ENCODE measurements around the gene POLR1A. TPM values are rescaled to one million over a fixed set of nuclear protein-coding genes. Genes with fewer than 3 reads are reported as not detected.

Gene POLR1A
- total RNA-seq, 1 donor from 2014 or later: 24.3 TPM

DNA sequence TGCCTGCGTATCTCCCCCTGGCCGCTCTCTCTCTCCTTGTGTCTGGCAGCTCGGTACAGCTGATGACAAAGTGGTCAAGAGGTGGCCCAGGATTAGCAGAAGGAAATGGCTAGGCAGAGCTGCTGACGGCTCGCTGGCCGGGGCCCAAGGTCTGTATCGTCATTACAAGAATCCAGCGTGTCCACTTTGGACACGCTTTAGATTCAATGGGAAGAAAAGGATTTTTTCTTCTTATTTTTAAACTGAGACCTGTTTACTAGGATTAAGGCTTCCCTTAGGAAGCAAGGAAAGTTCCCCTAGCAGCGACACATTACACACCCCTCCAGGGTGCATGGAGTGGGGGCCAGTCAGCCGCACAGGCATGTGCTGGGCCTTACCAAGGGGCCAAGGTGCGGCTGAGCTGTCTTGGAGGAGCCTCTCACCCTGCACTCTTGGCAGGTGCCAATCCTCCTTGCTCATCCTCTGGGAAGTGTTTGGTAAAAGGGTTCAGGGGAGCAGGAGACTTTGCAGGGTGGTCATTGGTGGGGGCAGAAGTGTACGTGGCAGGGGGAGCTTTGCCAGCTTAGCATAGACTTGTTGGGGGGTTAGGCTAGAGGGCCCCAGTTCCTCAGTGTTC lies 76.8 kb downstream of the POLR1A start:
- intact Hi-C loops (cut with DNase I): loop anchor here (2.0 to 10.0 kb wide), 2 partner anchors 46 to 142 kb away; no protein-coding TSS in a partner anchor
- peak; percentile 90 for DNase-seq (ENCODE audit: low spot score)

DNA sequence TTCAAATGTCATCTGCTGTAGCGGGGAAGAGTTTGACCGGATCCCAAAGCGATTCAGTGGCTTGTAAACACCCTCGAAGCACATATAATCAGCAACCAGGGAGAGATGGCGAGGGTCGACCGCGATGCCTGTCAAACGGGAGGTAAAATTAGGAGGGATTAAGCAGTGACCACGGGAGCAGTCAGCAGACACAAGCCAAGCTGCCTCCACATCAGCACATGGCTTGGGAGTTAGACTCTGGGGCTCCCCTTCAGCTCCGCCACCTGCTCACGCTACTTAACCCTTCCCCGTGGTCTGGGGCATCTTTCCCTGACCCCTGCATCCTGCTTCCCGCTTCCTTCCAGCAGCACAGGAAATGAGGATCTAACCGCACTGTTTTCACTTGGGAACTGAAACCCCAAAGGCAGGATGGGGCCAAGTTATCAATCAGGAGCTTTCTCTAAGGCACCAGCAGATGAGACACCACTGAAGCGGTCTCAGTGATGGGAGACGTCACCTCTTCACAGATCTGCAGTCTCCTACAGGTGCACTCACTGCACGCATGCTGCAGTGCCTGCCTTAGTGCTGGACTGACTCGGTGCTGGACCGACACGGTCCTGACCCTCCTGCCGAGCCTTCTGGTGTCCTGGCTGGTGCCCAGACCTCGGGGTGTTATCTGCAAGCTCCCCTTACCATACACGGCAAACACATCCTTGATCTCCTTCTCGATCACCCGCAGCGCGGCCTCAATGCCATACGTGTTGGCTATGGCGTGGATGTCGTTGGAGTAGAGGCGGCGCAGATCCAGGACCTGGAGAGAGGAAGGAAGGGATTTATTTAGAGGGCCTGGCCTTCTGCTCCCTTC lies 77.5 kb downstream of the POLR1A start:
- intact Hi-C loops (cut with DNase I): loop anchor here (2.0 to 10.0 kb wide), 2 partner anchors 47 to 141 kb away; no protein-coding TSS in a partner anchor
- peak; percentile 73 for DNase-seq (ENCODE audit: low spot score)

DNA sequence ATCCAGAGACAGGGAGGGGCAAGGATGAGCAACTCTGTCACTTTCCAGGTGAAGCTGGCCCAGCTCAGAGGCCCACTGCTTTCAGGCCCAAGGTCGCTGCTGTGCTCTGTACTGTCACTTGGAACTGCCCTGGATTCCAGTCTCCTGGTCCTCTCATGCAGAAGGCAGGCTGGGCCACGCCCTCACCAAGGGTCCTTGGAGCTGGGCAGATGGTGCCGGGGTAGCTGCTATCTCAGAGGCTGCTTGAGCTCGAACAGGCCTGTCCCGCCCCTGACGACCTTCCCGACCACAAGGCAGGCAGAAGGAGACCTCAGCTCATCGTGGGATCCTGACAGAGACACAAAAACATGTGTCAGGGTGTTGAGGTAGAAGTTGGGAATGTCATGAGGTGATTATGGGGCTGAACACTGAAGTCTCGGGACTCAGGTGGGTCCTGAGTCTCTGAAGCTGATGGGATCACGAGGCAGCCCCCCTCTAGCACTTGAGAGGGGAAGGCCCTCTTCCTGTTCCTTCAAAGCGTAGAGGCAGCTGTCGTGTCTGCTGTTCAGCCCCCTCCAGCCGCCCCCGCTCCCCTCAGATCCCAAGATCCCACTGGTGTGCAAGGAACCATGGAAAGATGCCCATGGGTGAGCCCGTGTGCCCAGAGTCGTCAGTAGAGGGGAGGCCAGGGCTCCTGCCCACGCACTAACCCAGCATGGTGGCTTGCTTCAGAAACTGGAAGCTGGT lies 78.3 kb downstream of the POLR1A start:
- intact Hi-C loops (cut with DNase I): loop anchor here (10.0 kb wide), 1 partner anchor 47 kb away; no protein-coding TSS in a partner anchor
- peak; percentile 70 for DNase-seq (ENCODE audit: low spot score)

DNA sequence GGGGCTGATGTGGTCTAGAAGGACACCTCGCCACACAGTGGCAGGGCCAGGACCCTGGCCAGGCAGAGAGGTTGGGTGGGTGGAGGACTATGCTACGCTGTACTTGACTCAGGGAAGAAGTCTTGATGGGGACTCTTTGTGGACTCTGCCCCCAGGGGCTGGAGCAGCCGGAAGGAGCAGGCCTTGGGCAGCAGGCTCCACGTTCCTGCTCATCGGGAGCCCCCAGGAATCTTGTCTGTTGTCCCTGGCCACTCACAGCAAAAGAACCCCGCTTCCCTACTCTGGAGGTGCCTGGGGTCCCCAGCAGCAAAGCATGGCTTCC lies 79.0 kb downstream of the POLR1A start:
- DNase-seq (ENCODE audit: low spot score): peak; percentile 73
- intact Hi-C loops (cut with DNase I): loop anchor here (10.0 kb wide), 1 partner anchor 48 kb away; no protein-coding TSS in a partner anchor

DNA sequence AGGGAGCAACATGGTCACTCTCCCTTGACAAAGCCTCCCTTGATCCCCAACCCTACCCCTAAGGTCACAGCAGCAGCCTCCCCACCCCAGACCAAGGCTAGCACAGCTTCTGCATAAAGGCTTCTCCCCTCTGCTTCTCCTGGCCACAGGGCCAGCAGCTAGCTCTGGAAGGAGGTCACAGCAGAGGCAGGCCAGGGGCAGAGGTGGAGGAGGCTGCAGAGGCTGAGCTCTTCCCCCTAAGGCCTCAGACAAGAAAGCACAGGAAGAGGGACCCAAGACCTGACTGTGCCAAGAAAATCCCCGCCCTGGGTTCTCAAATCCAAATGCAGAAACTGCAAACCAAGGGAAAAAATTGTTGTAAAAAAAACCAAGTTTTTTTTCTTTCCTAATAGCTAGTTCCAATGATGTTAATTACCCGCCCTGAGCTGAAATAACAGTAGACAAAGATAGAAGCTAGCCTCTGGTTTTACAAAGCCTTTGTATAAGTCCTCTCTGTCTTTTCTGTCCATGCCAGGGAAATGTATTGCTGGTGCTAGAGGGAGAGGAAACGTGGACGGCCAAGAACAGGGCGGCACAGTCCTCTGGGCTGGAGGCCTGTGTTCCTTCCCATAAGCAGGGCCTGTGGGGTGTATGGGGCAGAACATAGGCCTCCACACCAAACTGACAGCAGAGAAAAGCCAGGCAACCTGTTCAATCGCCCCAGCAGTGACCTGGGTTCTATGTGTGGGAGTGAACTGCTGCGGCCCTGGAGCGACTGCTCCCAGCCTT lies 79.5 kb downstream of the POLR1A start:
- DNase-seq (ENCODE audit: low spot score): peak; percentile 3
- intact Hi-C loops (cut with DNase I): loop anchor here (10.0 kb wide), 1 partner anchor 49 kb away; no protein-coding TSS in a partner anchor

DNA sequence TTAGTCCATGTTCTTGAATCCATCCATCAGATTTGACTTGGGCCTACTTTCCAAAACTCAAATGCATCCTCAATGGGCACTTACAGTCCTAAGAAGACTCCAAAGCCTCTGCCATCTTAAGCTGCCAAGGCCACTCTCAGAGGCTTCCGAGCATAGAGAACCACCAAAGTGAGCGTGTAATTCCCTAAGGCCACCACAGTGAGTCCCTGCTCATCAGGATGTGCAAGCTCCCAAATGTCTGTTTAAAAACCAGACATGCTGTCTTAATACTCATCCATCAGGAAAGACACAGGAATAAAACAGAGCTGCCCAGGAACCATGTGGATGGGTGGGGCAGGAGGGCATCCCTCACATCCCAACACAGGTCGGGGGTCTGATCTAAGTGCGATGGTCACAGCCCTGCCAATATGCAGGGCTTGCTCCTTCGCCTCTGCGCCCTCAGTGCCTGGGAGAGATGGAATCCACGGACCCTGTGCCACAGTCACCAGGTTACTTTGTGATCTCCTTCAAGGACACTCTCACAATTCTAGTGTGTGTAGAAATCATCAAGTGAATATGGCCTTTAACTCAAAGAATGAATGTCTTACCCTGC lies 80.4 kb downstream of the POLR1A start:
- intact Hi-C loops (cut with DNase I): loop anchor here (10.0 kb wide), 1 partner anchor 49 kb away; no protein-coding TSS in a partner anchor
- DNase-seq (ENCODE audit: low spot score): peak; percentile 55

DNA sequence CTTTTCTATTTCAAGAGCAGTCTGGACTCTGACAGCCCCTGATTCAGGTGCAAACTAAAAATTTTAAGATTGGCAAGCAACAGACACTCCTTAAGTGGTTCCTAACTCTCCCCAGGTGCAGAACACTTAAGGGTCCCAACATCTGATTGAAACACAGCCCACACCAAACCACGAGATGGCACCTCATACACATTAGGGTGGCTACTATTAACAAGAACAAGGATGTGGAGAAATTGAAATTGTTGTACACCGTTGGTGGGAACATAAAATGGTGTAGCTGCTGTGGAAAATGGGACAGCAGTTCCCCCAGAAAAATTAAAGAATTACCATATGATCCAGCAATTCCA lies 82.3 kb downstream of the POLR1A start:
- DNase-seq (ENCODE audit: low spot score): no peak
- intact Hi-C loops (cut with DNase I): loop anchor here (10.0 kb wide), 1 partner anchor 51 kb away; no protein-coding TSS in a partner anchor

DNA sequence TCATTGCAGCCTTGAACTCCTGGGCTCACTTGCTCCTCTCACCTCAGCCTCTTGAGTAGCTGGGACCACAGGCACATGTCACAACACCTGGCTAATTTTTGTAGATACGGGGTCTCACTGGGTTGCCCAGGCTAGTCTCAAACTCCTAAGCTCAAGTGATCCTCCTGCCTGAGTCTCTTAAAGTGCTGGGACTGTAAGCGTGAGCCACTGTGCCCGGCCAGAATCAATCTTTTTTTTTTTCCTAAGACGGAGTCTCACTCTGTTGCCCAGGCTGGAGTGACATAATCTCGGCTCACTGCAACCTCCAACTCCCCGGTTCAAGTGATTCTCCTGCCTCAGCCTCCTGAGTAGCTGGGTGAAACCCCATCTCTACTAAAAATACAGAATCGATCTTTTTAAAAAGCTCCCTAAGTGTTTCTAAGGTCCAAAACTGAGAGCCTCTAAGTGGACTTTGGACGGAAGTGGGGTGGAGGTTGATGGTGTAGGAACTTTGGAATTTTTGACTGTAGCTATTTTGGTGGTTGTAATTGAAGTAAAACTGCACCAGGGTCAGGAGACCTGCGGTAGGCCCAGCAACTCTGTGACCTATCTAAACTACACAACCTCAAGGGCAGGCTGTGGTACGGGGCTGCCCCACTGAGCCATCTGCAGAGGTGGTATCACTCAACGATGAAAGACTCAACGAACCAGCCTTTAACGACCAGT lies 82.9 kb downstream of the POLR1A start:
- intact Hi-C loops (cut with DNase I): loop anchor here (10.0 kb wide), 1 partner anchor 52 kb away; no protein-coding TSS in a partner anchor
- DNase-seq (ENCODE audit: low spot score): peak; percentile 31

DNA sequence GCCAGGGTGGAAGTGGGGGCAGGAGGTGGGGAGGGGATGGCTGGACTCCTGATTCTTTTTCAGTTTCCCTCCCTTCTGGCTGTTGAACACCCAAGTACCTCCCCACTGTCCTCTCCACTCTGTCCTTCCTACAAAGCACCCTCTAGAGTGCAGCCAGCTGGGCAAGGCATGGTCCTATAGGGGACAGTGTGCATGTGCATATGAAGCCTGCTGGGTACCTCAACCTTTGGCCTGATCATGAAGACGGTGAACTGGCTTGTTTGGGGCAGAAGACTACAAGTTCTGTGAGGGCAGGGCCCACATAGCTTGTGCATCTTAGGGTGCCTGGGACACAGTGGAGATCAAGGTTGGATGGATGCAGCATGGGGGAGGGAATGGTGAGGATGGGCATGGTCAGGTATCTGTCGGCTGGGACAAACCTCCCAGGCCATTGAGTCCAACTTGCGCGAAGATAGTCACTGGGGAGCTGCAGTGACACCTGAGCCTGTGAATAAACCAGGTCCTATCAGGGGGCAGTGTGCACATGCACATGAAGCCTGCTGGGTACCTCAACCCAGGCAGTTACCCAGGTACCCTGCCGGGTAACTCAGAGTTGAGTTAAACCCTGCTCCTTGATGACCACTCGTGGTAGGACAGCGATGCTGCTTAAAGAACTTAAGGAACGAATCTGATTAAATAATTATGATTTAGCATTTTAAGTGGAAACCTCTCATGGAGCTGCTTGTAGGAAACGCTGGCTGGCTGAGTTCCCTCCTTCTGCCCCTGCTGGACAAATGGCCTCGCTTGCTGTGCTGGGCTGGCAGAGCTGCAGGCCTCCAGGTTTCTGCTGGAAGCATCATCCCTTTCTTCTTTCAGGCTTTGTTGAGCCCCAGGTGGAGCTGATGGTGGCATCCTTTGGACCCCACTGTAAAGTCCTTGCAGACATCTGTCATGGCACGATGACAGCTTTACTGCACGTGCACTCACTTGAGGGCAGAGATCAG lies 84.0 kb downstream of the POLR1A start:
- intact Hi-C loops (cut with DNase I): loop anchor here (10.0 kb wide), 1 partner anchor 53 kb away; no protein-coding TSS in a partner anchor
- DNase-seq (ENCODE audit: low spot score): peak; percentile 60

DNA sequence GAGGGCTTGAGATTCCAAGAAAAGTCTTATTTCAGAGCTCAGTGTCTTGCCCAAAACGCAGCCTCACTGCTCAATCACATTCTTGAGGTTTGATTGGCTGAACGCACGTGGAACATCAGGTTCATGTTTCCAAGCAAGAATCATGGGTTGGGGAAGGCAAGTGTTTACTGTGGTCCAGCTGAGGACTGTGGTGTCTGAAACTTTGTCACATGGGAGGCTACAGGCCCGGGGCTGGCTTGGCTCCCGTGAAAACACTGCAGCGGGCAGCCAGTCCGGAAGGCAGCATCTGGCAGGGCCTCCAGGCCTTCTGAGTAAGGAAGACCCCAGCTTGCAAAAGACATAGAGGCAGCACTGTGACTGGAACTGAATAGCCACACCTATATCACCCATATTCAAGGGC lies 84.7 kb downstream of the POLR1A start:
- intact Hi-C loops (cut with DNase I): loop anchor here (10.0 kb wide), 1 partner anchor 54 kb away; no protein-coding TSS in a partner anchor
- DNase-seq (ENCODE audit: low spot score): no peak

DNA sequence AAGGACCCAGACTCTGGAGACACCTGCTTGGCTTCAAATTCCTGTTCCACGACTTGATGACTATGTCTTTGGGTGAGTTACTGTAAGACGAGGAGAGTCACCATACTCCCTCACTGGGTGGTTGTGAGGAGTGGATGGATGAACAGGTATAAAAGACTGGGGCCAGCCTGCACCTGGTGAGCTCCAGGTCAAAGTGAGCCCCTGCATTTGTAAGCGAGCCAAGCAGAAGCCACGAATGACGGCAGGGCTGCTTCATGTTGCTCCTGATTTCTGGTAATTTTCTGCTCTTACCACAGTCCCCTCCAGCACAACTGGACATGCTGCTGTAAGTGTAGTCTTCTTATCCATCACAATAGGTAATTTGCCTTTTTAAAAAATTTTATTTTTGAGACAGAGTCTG lies 86.6 kb downstream of the POLR1A start:
- no peak for DNase-seq (ENCODE audit: low spot score)

DNA sequence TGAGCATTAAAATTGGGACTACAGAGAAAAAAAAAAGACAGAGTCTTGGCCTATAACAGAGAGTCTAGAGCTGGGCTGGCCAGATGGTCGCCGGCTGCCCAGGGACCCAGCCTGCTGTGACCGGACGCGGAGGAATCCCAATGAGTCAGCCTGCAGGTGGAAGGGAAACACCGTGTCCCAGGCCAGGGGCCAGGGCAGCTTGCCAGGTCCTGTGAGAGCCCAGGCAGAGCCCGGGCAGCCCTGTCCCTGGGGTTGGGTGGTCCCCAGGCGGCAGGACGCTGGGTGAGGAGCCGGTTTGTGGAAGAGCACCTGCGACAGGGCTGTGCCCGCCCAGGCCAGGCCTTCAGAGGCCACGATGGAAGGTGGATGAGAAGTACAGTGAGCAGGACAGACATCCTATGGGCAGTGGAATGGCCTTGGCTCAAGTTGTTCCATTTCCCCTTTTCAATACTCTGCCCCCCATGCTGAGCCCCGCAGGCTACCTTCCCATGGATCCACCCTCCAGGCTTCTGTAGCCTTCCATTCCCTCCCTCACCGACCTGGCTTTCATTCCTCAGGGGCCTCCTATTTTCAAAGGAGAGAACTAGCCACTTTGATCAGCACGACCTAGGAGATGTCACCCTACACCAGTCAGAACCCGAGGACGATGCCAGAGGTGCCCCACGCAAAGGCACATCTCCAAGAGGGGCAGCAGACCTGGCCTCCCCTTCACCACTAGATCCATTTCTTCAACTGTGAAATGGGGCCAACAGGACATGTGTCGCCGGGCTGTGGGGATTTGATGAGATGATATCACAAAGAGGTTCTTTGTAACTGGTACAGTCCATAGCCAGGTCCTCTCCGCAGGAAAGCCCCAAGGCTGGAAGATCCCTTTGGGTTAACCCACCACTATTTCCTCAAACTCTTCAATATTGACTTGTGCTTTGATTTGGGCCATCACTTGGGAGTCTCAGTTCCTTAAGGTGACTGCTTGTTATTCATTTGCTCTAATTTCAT lies 87.5 kb downstream of the POLR1A start:
- intact Hi-C loops (cut with DNase I): no loop called here
- peak; percentile 77 for DNase-seq (ENCODE audit: low spot score)

More for the DNA sequence above, 86.6 kb downstream of the POLR1A start:
- intact Hi-C loops (cut with DNase I): no loop called here

DNA sequence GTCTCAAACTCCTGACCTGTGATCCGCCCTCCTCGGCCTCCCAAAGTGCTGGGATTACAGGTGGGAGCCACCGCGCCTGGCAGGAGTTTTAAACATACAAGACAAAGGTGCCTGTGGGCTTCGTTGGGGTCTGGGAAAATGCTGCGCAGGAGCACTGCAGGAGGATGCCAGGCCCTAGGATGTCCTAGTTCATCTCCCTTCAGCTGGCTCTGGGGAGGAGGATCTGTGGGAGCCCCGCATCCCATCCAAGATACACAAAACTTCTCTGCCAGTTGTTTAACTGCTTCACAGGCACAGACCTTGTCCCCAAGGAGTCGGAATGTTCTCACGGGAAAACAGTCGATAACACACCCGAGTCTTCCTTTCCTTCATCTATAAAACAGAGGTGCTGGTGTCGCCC lies 89.1 kb downstream of the POLR1A start:
- DNase-seq (ENCODE audit: low spot score): peak; percentile 14
- intact Hi-C loops (cut with DNase I): no loop called here

DNA sequence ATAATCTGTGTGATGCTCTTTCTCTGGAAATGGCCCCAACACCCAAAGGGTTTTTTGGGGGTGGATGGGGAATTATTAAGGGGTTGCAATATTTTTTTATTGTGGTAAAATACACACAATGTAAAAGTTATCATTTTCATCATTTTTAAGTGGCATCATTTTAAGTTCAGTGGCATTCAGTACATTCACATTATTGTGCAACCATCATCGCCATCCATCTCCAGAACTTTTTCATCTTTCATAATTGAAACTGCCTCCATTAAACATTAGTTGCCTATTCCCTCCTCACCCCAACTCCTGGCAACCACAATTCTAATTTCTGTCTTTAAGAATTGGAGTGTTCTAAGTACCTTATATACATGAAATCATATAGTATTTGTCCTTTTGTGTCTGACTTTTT lies 90.0 kb downstream of the POLR1A start:
- DNase-seq (ENCODE audit: low spot score): no peak
- intact Hi-C loops (cut with DNase I): no loop called here

DNA sequence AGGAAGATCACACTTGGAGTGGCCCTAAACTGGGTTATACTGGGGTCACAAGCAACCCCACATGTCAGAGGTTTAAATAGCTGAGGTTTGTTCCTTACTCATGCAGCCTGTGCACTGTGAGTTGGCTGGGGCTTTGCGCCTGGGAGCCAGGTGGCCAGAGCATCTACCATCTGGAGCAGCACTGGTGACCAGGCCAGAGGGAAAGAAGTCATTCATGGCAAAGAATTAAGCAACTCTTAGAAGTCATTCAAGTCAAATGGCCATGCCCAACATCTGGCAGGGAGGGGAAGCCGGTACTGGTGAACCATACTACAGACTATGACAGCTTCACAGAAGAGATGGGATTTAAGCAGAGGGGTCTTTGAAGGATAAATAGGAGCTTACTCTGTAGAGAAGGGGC lies 90.7 kb downstream of the POLR1A start:
- peak; percentile 19 for DNase-seq (ENCODE audit: low spot score)
- intact Hi-C loops (cut with DNase I): no loop called here

DNA sequence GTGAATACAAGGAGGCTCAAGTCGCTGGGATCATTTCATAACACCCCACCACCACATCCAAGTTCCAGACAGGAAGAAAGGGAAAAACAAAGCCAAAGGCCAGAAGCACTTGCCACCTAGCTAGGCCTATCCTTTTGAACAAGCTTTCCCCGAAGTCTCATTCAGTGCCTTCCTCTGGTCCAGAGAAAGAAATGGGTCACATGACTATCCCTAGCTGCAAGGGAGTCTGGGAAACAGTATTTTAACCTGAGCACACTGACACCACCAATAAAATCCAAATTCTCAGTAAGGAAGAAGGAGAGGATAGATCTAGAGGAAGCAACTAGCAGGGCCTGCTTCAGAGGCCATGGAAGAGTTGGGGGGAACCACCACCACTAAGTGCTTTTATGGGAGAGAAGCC lies 91.2 kb downstream of the POLR1A start:
- intact Hi-C loops (cut with DNase I): no loop called here
- DNase-seq (ENCODE audit: low spot score): peak; percentile 41

Data from cardiac septum (tissue), 1 donor.